ENCODE results near the gene ETDC. TPM values are rescaled to one million over a fixed set of nuclear protein-coding genes. Genes with fewer than 3 reads are reported as not detected.

The ETDC gene
- total and polyA plus RNA-seq, 2 experiments from 2014 or later: not detected

- no peaks in the 10 kb centered on the region for H3K9me2 ChIP-seq (ENCODE audit: insufficient read depth)
- peak overlapping the region; percentile 85 for H3K27ac ChIP-seq (ENCODE audit: low read depth)
- H3K36me3 ChIP-seq (ENCODE audit: insufficient read depth): no peaks in the 10 kb centered on the region
- no peaks in the 10 kb centered on the region for H4K20me1 ChIP-seq (replicated peaks; ENCODE audit: insufficient read depth)
- no peaks in the 10 kb centered on the region for H3K9me3 Mint-ChIP-seq
- H3K4me2 ChIP-seq: peak overlapping the region; percentile 52
- DNase-seq (ENCODE audit: low spot score): peak; percentile 46
- no peaks in the 10 kb centered on the region for H3K27me3 ChIP-seq (ENCODE audit: insufficient read depth)
- H2AFZ ChIP-seq: no peak overlapping the region
- no peaks in the 10 kb centered on the region for H3F3A ChIP-seq (replicated peaks; ENCODE audit: low read depth)
- TF ChIP-seq EZH2phosphoT487 (IDR thresholded peaks at IDR 0.05; ENCODE audit: unreplicated experiment): no peak
- no peak for TF ChIP-seq JUNB (IDR thresholded peaks at IDR 0.05; ENCODE audit: unreplicated experiment)
- no peak for TF ChIP-seq POLR2AphosphoS5 (IDR thresholded peaks at IDR 0.05; ENCODE audit: low read depth)
- peaks cover 1% of the 10 kb centered on the region for H3K27me3 Mint-ChIP-seq (ENCODE audit: insufficient read depth, low read depth, poor library complexity)
- no peak overlapping the region for H3K27ac Mint-ChIP-seq
- H3K4me3 ChIP-seq: peak overlapping the region; percentile 18; the same call in 1 of the 2 replicates
- H3K4me1 ChIP-seq (ENCODE audit: insufficient read depth): peaks cover 15% of the 10 kb centered on the region
- peak overlapping the region; percentile 40; the same call in 2 of the 3 replicates for H3K4me3 Mint-ChIP-seq
- H3K79me2 ChIP-seq (replicated peaks; ENCODE audit: insufficient read depth): 0 out of 2 replicates have a peak, but pooled peaks cover 2% of the 10 kb centered on the region
- no peaks in the 10 kb centered on the region for H3K36me3 Mint-ChIP-seq (ENCODE audit: low read depth)
- peak; percentile 91 for ATAC-seq
- H3K4me1 Mint-ChIP-seq: peaks cover 22% of the 10 kb centered on the region
These were observed 6.9 kb upstream of the ETDC start for GRCh38 chrX:135302269-135302873.

DNA sequence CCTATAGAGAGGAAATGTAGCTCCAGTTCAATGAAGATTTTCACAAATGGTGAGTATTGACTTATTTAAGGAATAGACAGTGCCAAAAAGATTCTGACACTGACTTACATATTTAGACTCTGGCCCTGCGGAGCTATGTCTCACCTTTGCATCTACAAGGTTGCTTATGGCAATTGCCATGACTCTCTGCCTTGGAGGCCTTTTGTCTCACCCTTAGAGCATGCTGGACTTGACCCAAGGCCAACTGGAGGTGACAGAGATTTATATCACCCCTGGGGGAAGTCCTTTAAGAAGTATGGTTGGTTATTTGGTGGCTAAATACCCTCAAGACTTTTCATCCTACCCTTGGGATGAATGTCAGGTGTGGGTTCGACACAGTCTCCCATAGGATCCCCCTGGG, 4.5 kb upstream of the ETDC start:
- Histone ChIP-seq H3K27me3 (ENCODE audit: insufficient read depth) (no peaks in the 10 kb centered on the region), H3K79me2 (replicated peaks; ENCODE audit: insufficient read depth) (0 out of 2 replicates have a peak, but pooled peaks cover 2% of the 10 kb centered on the region), H3F3A (replicated peaks; ENCODE audit: low read depth) (no peaks in the 10 kb centered on the region), H3K9me2 (ENCODE audit: insufficient read depth) (no peaks in the 10 kb centered on the region), H3K4me3 (no peak overlapping the region), H4K20me1 (replicated peaks; ENCODE audit: insufficient read depth) (no peaks in the 10 kb centered on the region), H3K4me1 (ENCODE audit: insufficient read depth) (peaks cover 15% of the 10 kb centered on the region), H3K4me2 (no peak overlapping the region), H3K36me3 (ENCODE audit: insufficient read depth) (no peaks in the 10 kb centered on the region), H2AFZ (no peak overlapping the region), H3K27ac (ENCODE audit: low read depth) (no peak overlapping the region)
- H3K27me3 Mint-ChIP-seq (ENCODE audit: insufficient read depth, low read depth, poor library complexity): no peaks in the 10 kb centered on the region
- H3K4me3 Mint-ChIP-seq: no peak overlapping the region
- H3K36me3 Mint-ChIP-seq (ENCODE audit: low read depth): no peaks in the 10 kb centered on the region
- ATAC-seq (no peak), DNase-seq (ENCODE audit: low spot score) (no peak)
- no peak overlapping the region for H3K27ac Mint-ChIP-seq
- peaks cover 22% of the 10 kb centered on the region for H3K4me1 Mint-ChIP-seq
- no peaks in the 10 kb centered on the region for H3K9me3 Mint-ChIP-seq
- TF ChIP-seq, protein P1, sequence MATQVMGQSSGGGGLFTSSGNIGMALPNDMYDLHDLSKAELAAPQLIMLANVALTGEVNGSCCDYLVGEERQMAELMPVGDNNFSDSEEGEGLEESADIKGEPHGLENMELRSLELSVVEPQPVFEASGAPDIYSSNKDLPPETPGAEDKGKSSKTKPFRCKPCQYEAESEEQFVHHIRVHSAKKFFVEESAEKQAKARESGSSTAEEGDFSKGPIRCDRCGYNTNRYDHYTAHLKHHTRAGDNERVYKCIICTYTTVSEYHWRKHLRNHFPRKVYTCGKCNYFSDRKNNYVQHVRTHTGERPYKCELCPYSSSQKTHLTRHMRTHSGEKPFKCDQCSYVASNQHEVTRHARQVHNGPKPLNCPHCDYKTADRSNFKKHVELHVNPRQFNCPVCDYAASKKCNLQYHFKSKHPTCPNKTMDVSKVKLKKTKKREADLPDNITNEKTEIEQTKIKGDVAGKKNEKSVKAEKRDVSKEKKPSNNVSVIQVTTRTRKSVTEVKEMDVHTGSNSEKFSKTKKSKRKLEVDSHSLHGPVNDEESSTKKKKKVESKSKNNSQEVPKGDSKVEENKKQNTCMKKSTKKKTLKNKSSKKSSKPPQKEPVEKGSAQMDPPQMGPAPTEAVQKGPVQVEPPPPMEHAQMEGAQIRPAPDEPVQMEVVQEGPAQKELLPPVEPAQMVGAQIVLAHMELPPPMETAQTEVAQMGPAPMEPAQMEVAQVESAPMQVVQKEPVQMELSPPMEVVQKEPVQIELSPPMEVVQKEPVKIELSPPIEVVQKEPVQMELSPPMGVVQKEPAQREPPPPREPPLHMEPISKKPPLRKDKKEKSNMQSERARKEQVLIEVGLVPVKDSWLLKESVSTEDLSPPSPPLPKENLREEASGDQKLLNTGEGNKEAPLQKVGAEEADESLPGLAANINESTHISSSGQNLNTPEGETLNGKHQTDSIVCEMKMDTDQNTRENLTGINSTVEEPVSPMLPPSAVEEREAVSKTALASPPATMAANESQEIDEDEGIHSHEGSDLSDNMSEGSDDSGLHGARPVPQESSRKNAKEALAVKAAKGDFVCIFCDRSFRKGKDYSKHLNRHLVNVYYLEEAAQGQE (IDR thresholded peaks at IDR 0.05; ENCODE audit: unreplicated experiment): no peak
- TF ChIP-seq ETS1 (IDR thresholded peaks at IDR 0.05): no peak
- TF ChIP-seq ZNF114 (CRISPR knock-in tag; IDR thresholded peaks at IDR 0.05): no peak
- no peak for TF ChIP-seq JUNB (IDR thresholded peaks at IDR 0.05; ENCODE audit: unreplicated experiment)
- TF ChIP-seq, protein P2, sequence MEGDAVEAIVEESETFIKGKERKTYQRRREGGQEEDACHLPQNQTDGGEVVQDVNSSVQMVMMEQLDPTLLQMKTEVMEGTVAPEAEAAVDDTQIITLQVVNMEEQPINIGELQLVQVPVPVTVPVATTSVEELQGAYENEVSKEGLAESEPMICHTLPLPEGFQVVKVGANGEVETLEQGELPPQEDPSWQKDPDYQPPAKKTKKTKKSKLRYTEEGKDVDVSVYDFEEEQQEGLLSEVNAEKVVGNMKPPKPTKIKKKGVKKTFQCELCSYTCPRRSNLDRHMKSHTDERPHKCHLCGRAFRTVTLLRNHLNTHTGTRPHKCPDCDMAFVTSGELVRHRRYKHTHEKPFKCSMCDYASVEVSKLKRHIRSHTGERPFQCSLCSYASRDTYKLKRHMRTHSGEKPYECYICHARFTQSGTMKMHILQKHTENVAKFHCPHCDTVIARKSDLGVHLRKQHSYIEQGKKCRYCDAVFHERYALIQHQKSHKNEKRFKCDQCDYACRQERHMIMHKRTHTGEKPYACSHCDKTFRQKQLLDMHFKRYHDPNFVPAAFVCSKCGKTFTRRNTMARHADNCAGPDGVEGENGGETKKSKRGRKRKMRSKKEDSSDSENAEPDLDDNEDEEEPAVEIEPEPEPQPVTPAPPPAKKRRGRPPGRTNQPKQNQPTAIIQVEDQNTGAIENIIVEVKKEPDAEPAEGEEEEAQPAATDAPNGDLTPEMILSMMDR (conservative IDR thresholded peaks at IDR 0.05; ENCODE audit: low read depth in 2 of 2): no peak
- no peak for TF ChIP-seq ZNF331 (CRISPR knock-in tag; IDR thresholded peaks at IDR 0.05; ENCODE audit: low read depth)
- TF ChIP-seq EZH2 (IDR thresholded peaks at IDR 0.05; ENCODE audit: low read depth, unreplicated experiment): no peak
- TF ChIP-seq EZH2phosphoT487 (IDR thresholded peaks at IDR 0.05; ENCODE audit: unreplicated experiment): no peak
- TF ChIP-seq CREB1 (CRISPR knock-in tag; IDR thresholded peaks at IDR 0.05; ENCODE audit: low read depth): no peak

All from GM23338 (cell line).